Neural cell (in vitro differentiated cells): ENCODE results near the gene MSI2.

Experiments
- CTCF ChIP-seq: fragments of 450-650 bp; IDR thresholded peaks from 2 replicates; pipeline ENCODE4 v1.5.1; 2014; ENCODE audit warnings: antibody characterized with exemption, mild to moderate bottlenecking, moderate library complexity; ENCODE audit not compliant: poor library complexity, severe bottlenecking
- EP300 ChIP-seq: fragments of 450-650 bp; conservative IDR thresholded peaks from 2 replicates; pipeline ENCODE4 v1.6.1; 2014; ENCODE audit warnings: antibody characterized with exemption, mild to moderate bottlenecking, moderate library complexity; ENCODE audit not compliant: poor library complexity, severe bottlenecking
- EZH2 ChIP-seq: fragments of 200-600, 300-800 bp; shearing (Covaris generic), sonication (generic); IDR thresholded peaks from 2 replicates; pipeline ENCODE4 v1.6.1; 2014; ENCODE audit warnings: antibody characterized with exemption, low read length, borderline replicate concordance, mild to moderate bottlenecking; ENCODE audit not compliant: insufficient read depth, poor library complexity, severe bottlenecking
- MXI1 ChIP-seq: fragments of 450-650 bp; conservative IDR thresholded peaks from 2 replicates; pipeline ENCODE4 v1.6.1; 2014; ENCODE audit warnings: antibody characterized with exemption, mild to moderate bottlenecking; ENCODE audit not compliant: poor library complexity, severe bottlenecking
- POLR2AphosphoS5 ChIP-seq: IDR thresholded peaks from 2 replicates; pipeline ENCODE4 v1.6.1; 2012
- RAD21 ChIP-seq: fragments of 450-650 bp; conservative IDR thresholded peaks from 2 replicates; pipeline ENCODE4 v1.6.1; 2014; ENCODE audit warnings: antibody characterized with exemption, mild to moderate bottlenecking, moderate library complexity
- REST ChIP-seq: IDR thresholded peaks from 2 replicates; pipeline ENCODE4 v1.6.1; 2012; ENCODE audit warnings: borderline replicate concordance
- SMC3 ChIP-seq: fragments of 450-650 bp; conservative IDR thresholded peaks from 2 replicates; pipeline ENCODE4 v1.6.1; 2014; ENCODE audit warnings: antibody characterized with exemption, mild to moderate bottlenecking, moderate library complexity; ENCODE audit not compliant: poor library complexity
- TAF1 ChIP-seq: IDR thresholded peaks from 2 replicates; pipeline ENCODE4 v1.6.1; 2012; ENCODE audit warnings: low read depth

- TF ChIP-seq CTCF (no peak), EZH2 (no peak), RAD21 (no peak), SMC3 (no peak), POLR2AphosphoS5 (no peak), EP300 (no peak), MXI1 (no peak), TAF1 (no peak), REST (no peak)
These were observed 33.3 kb downstream of the MSI2 start for GRCh38 chr17:57289613-57290012.
